GM13977 (cell line): ENCODE data around the gene TRIM68.
A peak's percentile ranks its signal among the peaks of the same experiment; 100 is the strongest.

Experiments used
- DNase-seq: peaks from one replicate; pipeline ENCODE4 v3.0.0; 2012; ENCODE audit warnings: low spot score
- CTCF ChIP-seq: IDR thresholded peaks from 2 replicates; pipeline ENCODE4 v1.5.1; 2012; ENCODE audit warnings: mild to moderate bottlenecking, control low read depth; ENCODE audit not compliant: insufficient read depth; ENCODE audit errors: extremely low read depth, missing control alignments
- in situ Hi-C: fragments of 300-500 bp; cut with MboI; formaldehyde crosslinking; loops from one replicate; pipeline ENCODE4 v1.12.0; 2022; ENCODE audit warnings: low sequenced_read_pairs, low pct_unique_long_range_greater_than_20kb, mixed read lengths, inconsistent platforms; ENCODE audit not compliant: unreplicated experiment

The TRIM68 gene

GRCh38 chr11:4559527-4560440, 48.2 kb downstream of the TRIM68 start:
- no peak for DNase-seq
- TF ChIP-seq CTCF, result no peak
- in situ Hi-C loops, result no loop called here

- in situ Hi-C loops, result no loop called here
- peak; percentile 47 for TF ChIP-seq CTCF
- DNase-seq, result no peak
Measured at GRCh38 chr11:4551346-4551979, 56.6 kb downstream of the TRIM68 start.
